ENCODE measurements around the gene HOMER1.

GRCh38 chr5:79490323-79490936 lies 23.5 kb downstream of the HOMER1 start:
- TF ChIP-seq MXI1 (conservative IDR thresholded peaks at IDR 0.05; ENCODE audit: poor library complexity, severe bottlenecking) (no peak), EP300 (conservative IDR thresholded peaks at IDR 0.05; ENCODE audit: poor library complexity, severe bottlenecking) (no peak), CTCF (IDR thresholded peaks at IDR 0.05; ENCODE audit: poor library complexity, severe bottlenecking) (no peak), REST (IDR thresholded peaks at IDR 0.05; ENCODE audit: borderline replicate concordance) (no peak)

Measured in neural cell (in vitro differentiated cells).